ENCODE data around the gene NEDD8. TPM values are rescaled to one million over a fixed set of nuclear protein-coding genes. Genes with fewer than 3 reads are reported as not detected.
A peak's percentile ranks its signal among the peaks of the same experiment; 100 is the strongest.

Gene NEDD8
- total RNA-seq, 1 donor from 2014 or later: 156 TPM

- Mint-ChIP-seq H3K4me1 (peaks cover 35% of the 10 kb centered on the region), H3K36me3 (peaks cover 16% of the 10 kb centered on the region), H3K9me3 (no peaks in the 10 kb centered on the region), H3K27ac (peak within 1 kb of the TSS; percentile 99), H3K27me3 (ENCODE audit: low read depth) (no peaks in the 10 kb centered on the region), H3K4me3 (peak within 1 kb of the TSS; percentile 78)
- peak; percentile 90 to 94 for DNase-seq (ENCODE audit: low spot score in 2 of 2, unreplicated experiment in 2 of 2)
- TF ChIP-seq, protein P1, sequence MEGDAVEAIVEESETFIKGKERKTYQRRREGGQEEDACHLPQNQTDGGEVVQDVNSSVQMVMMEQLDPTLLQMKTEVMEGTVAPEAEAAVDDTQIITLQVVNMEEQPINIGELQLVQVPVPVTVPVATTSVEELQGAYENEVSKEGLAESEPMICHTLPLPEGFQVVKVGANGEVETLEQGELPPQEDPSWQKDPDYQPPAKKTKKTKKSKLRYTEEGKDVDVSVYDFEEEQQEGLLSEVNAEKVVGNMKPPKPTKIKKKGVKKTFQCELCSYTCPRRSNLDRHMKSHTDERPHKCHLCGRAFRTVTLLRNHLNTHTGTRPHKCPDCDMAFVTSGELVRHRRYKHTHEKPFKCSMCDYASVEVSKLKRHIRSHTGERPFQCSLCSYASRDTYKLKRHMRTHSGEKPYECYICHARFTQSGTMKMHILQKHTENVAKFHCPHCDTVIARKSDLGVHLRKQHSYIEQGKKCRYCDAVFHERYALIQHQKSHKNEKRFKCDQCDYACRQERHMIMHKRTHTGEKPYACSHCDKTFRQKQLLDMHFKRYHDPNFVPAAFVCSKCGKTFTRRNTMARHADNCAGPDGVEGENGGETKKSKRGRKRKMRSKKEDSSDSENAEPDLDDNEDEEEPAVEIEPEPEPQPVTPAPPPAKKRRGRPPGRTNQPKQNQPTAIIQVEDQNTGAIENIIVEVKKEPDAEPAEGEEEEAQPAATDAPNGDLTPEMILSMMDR (IDR thresholded peaks at IDR 0.05; ENCODE audit: unreplicated experiment): no peak
These were observed 19.0 kb downstream of the NEDD8 start, which contains the start of gene CHMP4A for GRCh38 chr14:24212924-24213865. Gene CHMP4A, minus strand, starts transcription at chr14:24213488. Its CDS starts 49 bp downstream, at chr14:24213439.

- Mint-ChIP-seq H3K27ac (peak overlapping the region; percentile 56), H3K36me3 (peaks cover 27% of the 10 kb centered on the region), H3K9me3 (no peaks in the 10 kb centered on the region), H3K4me1 (peaks cover 34% of the 10 kb centered on the region), H3K27me3 (ENCODE audit: low read depth) (no peaks in the 10 kb centered on the region), H3K4me3 (peak overlapping the region; percentile 78)
- no peak for DNase-seq (ENCODE audit: low spot score in 2 of 2, unreplicated experiment in 2 of 2)
- TF ChIP-seq, protein P1 (IDR thresholded peaks at IDR 0.05; ENCODE audit: unreplicated experiment): no peak
These were observed 20.9 kb downstream of the NEDD8 start for GRCh38 chr14:24211311-24211710.

GRCh38 chr14:24207625-24208024 lies 24.5 kb downstream of the NEDD8 start:
- Mint-ChIP-seq H3K9me3 (peaks cover 6% of the 10 kb centered on the region), H3K27ac (no peak overlapping the region), H3K4me3 (no peak overlapping the region), H3K4me1 (peaks cover 7% of the 10 kb centered on the region), H3K36me3 (peaks cover 53% of the 10 kb centered on the region), H3K27me3 (ENCODE audit: low read depth) (no peaks in the 10 kb centered on the region)
- TF ChIP-seq, protein P1 (IDR thresholded peaks at IDR 0.05; ENCODE audit: unreplicated experiment): no peak
- no peak for DNase-seq (ENCODE audit: low spot score in 2 of 2, unreplicated experiment in 2 of 2)

DNA sequence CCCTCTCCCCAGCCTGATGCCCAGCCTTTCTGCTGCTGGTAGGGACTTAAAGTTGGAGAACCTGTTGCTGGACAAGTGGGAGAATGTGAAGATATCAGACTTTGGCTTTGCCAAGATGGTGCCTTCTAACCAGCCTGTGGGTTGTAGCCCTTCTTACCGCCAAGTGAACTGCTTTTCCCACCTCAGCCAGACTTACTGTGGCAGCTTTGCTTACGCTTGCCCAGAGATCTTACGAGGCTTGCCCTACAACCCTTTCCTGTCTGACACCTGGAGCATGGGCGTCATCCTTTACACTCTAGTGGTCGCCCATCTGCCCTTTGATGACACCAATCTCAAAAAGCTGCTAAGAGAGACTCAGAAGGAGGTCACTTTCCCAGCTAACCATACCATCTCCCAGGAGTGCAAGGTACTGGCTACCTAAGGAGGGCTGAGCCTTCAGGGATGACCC lies 25.0 kb downstream of the NEDD8 start:
- H3K9me3 Mint-ChIP-seq: peaks cover 9% of the 10 kb centered on the region
- no peaks in the 10 kb centered on the region for H3K27me3 Mint-ChIP-seq (ENCODE audit: low read depth)
- TF ChIP-seq, protein P1 (IDR thresholded peaks at IDR 0.05; ENCODE audit: unreplicated experiment): no peak
- H3K4me3 Mint-ChIP-seq: no peak overlapping the region
- H3K27ac Mint-ChIP-seq: no peak overlapping the region
- DNase-seq (ENCODE audit: low spot score in 2 of 2, unreplicated experiment in 2 of 2): no peak
- peaks cover 58% of the 10 kb centered on the region for H3K36me3 Mint-ChIP-seq
- H3K4me1 Mint-ChIP-seq: peaks cover 5% of the 10 kb centered on the region

DNA sequence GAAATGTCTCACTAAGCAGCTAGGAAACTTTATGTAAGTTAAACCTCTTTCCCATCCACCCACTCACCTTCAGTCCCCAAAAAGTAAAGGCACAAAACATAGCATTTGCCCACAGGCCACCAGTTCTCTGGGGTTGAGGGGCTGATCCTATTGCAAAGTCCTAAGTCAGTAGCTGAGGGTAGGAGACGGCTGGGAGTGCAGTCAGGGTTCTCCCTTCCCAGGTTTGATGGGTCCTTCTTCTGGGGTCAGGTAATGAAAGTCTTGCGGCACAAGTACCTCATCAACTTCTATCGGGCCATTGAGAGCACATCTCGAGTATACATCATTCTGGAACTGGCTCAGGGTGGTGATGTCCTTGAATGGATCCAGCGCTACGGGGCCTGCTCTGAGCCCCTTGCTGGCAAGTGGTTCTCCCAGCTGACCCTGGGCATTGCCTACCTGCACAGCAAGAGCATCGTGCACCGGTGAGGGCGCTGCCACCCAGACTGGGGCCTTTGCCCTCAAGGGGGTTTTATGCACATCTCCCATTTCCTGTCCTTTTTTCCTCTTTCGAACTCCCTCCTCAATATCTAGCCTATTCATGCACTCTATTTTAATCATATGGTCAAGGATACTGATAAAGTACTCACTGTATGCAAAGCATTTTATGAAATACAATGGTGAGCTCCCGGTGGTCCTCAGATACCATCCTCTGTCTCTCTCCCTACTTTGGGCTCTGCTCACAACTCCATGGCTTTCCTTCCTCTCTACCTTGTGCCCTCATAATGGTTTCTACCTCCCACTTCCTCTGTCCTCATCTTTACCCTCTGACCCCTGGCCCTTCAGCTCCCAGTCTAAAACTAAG lies 25.7 kb downstream of the NEDD8 start:
- no peaks in the 10 kb centered on the region for H3K27me3 Mint-ChIP-seq (ENCODE audit: low read depth)
- TF ChIP-seq, protein P1 (IDR thresholded peaks at IDR 0.05; ENCODE audit: unreplicated experiment): no peak
- DNase-seq (ENCODE audit: low spot score in 2 of 2, unreplicated experiment in 2 of 2): no peak
- H3K4me3 Mint-ChIP-seq: no peak overlapping the region
- peaks cover 14% of the 10 kb centered on the region for H3K9me3 Mint-ChIP-seq
- H3K36me3 Mint-ChIP-seq: peaks cover 62% of the 10 kb centered on the region
- no peak overlapping the region for H3K27ac Mint-ChIP-seq
- peaks cover 1% of the 10 kb centered on the region for H3K4me1 Mint-ChIP-seq
